HS-5 (cell line): Measurements from ENCODE around the gene MMP10.

ENCODE experiments used
- DNase-seq: peaks from one replicate; pipeline ENCODE4 v3.0.0-alpha.2; 2012; ENCODE audit warnings: low read depth

MMP10 gene

DNA sequence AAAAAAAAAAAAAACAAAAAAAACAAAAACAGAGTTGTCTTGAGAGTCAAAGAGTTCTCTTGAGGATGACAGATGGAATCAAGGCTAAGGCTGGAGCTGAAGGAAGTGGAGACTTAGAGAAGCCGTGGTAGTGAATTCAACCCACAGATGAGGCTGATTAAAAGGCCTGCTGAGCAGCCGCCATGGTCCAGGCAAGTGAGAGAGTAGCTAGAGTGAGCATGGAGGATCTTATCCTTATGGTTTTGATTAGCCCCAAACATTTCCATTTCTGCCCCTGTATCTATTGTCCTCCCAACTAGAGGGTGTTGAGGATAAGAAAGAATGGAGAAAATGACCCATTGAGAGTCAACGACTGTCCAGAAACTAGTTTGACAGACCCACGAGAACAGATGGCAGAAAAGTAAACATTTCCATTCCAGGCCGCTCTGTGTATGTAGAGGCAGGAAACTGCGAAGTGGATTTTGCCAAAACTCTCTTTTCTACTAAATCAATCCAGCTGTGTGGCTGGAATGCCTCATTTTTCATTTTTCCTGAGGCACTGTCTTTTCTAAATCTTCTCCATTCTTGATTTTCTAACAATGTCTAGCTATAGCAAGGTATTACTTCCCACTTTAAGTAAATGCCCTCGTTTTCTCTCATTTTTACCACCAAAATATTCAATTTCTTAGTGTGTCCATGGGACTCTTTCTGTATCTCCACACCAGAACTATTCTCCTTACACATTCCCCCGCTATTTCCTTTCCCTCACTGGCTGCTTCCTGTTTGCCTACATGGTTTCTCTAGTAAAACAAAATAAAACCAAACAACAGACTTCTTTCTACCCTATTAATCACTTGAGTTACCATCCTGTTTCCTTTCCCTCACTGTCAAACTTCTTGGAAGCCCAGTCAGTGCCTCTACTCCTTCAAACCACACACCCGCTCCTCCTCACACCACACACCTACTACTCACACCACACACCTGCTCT, 50.3 kb downstream of the MMP10 start:
- peak; percentile 3 for DNase-seq

DNA sequence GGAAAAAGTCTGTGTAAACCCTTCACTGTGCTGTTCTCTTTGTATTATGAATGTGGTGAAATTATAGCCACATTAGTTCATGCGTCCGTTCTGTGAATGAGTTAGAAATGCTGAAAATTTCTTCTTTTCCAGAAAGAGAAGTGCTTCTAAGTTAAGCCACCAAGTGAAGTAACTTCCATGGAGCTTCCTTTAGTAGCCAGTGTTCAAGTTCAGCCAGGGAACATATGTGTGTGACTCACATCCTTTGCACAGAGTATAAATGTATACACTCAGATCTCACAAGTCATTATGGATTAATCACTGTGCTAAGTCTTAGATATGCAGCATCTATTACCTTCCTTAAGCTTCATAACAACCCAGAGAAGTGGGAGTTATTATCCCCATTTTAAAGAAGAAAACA, 52.5 kb downstream of the MMP10 start:
- DNase-seq: peak; percentile 63

DNA sequence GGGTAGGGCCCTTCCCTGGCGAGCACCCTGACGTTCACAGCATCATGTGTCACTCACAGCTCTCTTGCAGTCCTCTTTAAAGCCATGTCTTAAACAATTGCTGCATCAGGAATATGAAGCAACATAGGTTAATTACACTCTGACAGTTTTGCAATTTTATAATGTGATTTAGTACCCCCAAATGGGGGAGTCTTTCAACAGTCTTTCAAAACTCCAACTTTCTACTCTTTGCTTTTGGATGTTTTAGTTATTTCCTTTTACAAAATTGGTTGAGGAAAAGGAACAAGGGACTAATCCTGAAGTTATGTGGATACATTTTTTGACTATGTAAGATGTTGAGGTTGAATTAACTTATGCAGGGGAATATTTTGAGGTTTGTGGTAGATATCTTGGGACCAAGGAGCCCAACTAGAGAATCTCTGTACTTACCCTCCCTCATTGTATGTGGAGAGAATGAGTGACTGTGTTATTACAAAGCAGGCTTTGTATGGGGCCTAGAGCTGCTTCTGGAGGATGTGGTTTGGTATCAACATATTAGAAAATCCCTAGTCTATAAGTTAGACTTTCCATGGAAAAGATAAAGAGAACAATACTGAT, 55.4 kb downstream of the MMP10 start, which contains the start of gene MMP8:
Gene MMP8 (minus strand): TSS at position 51 of the 597 bp plus-strand sequence. CDS start 99 bp downstream, outside the sequence.
- peak; percentile 22 for DNase-seq

DNA sequence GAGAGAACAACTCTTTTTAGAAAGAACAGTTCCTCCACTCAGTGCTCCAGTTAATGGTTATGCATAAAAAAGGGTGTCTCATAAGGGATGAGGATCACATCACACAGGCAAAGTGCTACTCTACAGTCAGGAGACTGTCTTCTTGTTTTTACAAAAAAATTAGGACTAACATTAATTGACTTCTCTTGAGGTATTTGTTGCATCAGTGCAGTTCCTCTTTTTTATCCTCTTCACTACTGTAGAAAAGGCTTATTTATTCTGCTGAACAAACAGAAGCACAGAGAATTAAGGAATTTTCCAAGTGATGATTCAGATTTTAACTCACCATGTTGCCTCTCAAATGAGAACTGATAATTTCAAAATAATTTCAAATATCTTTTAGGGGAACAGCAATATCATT, 57.6 kb downstream of the MMP10 start:
- no peak for DNase-seq
